Immature natural killer cell (primary cell): ENCODE data around the gene RIPOR1. TPM values are rescaled to one million over a fixed set of nuclear protein-coding genes. Genes with fewer than 3 reads are reported as not detected.
"Not testable (repeated sequence)": the region's sequence is repeated elsewhere in the genome, so short reads cannot be mapped to it uniquely, and the experiment has no call there.

Experiments used
- DNase-seq, 3 donors: peaks; one replicate each; pipeline ENCODE4 v3.0.0; 2022; ENCODE audit warnings: mixed read lengths in 1 of 3
- H3K27ac Mint-ChIP-seq, 6 donors: one replicate each; pipeline ENCODE4 v1.8.0; 2020; ENCODE audit warnings: mixed read lengths in 6 of 6, mild to moderate bottlenecking in 5 of 6, inconsistent platforms in 4 of 6, moderate library complexity in 3 of 6
- H3K27me3 Mint-ChIP-seq, 3 donors: one replicate each; pipeline ENCODE4 v1.8.0; 2020 to 2021; ENCODE audit warnings: low read depth in 3 of 3, mild to moderate bottlenecking in 3 of 3, mixed read lengths in 3 of 3, moderate library complexity in 3 of 3, inconsistent platforms in 1 of 3
- H3K36me3 Mint-ChIP-seq, 3 donors: one replicate each; pipeline ENCODE4 v1.8.0; 2020; ENCODE audit warnings: mixed read lengths in 3 of 3, inconsistent platforms in 2 of 3, mild to moderate bottlenecking in 2 of 3
- H3K4me1 Mint-ChIP-seq, 2 donors: one replicate each; pipeline ENCODE4 v1.8.0; 2020; ENCODE audit warnings: inconsistent platforms in 2 of 2, mild to moderate bottlenecking in 2 of 2, mixed read lengths in 2 of 2, moderate library complexity in 1 of 2
- H3K4me3 Mint-ChIP-seq, 5 donors: one replicate each; pipeline ENCODE4 v1.8.0; 2020; ENCODE audit warnings: mild to moderate bottlenecking in 5 of 5, mixed read lengths in 5 of 5, inconsistent platforms in 3 of 5, moderate library complexity in 3 of 5
- H3K9me3 Mint-ChIP-seq, 6 donors: one replicate each; pipeline ENCODE4 v1.8.0; 2020; ENCODE audit warnings: mild to moderate bottlenecking in 6 of 6, mixed read lengths in 6 of 6, inconsistent platforms in 4 of 6, moderate library complexity in 3 of 6
- polyA plus RNA-seq, 3 donors: library from polyadenylated mRNA; unstranded; fragments of 300-500 nt; fragmentation: Illumina TruSeq; gene quantifications; one replicate each; pipeline ENCODE4 v1.2.3, GENCODE V29; 2021

The RIPOR1 gene
- polyA plus RNA-seq, 3 donors from 2014 or later, result 2.0 to 7.5 (median 3.3) TPM

- H3K27me3 Mint-ChIP-seq, result peaks cover 6% of the 10 kb centered on the region in 3 donors
- H3K4me1 Mint-ChIP-seq, result peaks cover 54 to 60% of the 10 kb centered on the region in 2 donors
- H3K9me3 Mint-ChIP-seq, result no peaks in the 10 kb centered on the region
- H3K27ac Mint-ChIP-seq, result peak overlapping the region; percentile 89 to 99 (median 96)
- peak; percentile 70 to 79 (median 78) for DNase-seq
- H3K4me3 Mint-ChIP-seq, result peak overlapping the region; percentile 66 to 87 (median 79)
- peaks cover 0 to 6% (median 2%) of the 10 kb centered on the region in 3 donors for H3K36me3 Mint-ChIP-seq
Observed at GRCh38 chr16:67504031-67505021, 24.3 kb upstream of the RIPOR1 start.

- H3K27ac Mint-ChIP-seq, result peak overlapping the region; percentile 84 to 94 (median 87)
- H3K27me3 Mint-ChIP-seq, result peaks cover 6% of the 10 kb centered on the region in 3 donors
- no peaks in the 10 kb centered on the region for H3K9me3 Mint-ChIP-seq
- no peak for DNase-seq
- H3K4me1 Mint-ChIP-seq, result peaks cover 60% of the 10 kb centered on the region in 2 donors
- H3K4me3 Mint-ChIP-seq, result peak overlapping the region; percentile 48 to 72 (median 56)
- H3K36me3 Mint-ChIP-seq, result peaks cover 0 to 3% (median 0%) of the 10 kb centered on the region in 3 donors
Observed at GRCh38 chr16:67506468-67506867, 22.2 kb upstream of the RIPOR1 start.

DNA sequence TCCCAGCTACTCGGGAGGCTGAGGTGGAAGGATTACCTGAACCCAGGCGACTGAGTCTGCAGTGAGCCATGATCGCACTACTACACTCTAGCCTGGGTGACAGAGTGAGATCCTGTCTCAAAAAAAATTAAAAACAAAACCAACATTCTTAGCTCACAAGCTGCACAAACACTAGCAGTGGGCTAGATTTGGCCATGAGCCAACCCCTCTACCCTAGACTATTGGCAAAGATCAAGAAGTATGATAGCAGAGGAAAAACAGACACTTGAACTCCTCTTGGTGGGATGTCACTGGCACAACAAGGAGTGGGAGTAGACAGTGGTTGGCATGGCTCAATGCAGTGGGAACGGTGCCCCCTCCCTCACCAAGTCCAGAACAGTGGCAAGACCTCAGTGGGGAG, 19.6 kb upstream of the RIPOR1 start:
- Mint-ChIP-seq H3K9me3 (no peaks in the 10 kb centered on the region), H3K36me3 (peaks cover 0 to 3% (median 0%) of the 10 kb centered on the region in 3 donors), H3K27me3 (peaks cover 6% of the 10 kb centered on the region in 3 donors), H3K27ac (peak overlapping the region; percentile 78 to 92 (median 82)), H3K4me1 (peaks cover 48 to 50% of the 10 kb centered on the region in 2 donors), H3K4me3 (peak overlapping the region in 1 of 5 donors; percentile 2)
- no peak for DNase-seq

GRCh38 chr16:67513892-67514291, 14.7 kb upstream of the RIPOR1 start:
- H3K27me3 Mint-ChIP-seq, H3K36me3 Mint-ChIP-seq, H3K27ac Mint-ChIP-seq, H3K9me3 Mint-ChIP-seq, H3K4me3 Mint-ChIP-seq, DNase-seq: not testable (repeated sequence)
- peaks cover 23 to 27% of the 10 kb centered on the region in 2 donors for H3K4me1 Mint-ChIP-seq

DNA sequence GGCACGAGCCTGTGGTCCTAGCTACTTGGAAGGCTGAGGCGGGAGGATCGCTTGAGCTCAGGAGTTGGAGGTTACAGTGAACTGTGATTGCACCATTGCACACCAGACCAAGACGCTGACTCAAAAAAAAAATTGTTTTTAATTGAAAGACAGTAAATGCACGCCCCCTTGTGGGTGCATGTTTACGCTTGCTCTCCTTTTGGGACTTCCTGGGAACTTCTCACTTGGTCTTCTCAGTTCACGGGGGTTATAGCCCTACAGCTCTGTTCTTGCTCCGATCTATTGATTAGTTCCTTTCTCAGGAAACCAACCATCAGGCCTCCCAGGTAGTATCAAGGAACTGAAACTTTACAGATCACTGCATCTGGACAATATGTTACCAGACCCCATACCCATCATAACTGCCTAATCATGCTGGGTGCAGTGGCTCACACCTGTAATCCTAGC, 14.2 kb upstream of the RIPOR1 start:
- H3K27ac Mint-ChIP-seq, result peak overlapping the region in 5 of 6 donors; percentile 9 to 89 (median 83)
- no peaks in the 10 kb centered on the region for H3K36me3 Mint-ChIP-seq
- no peaks in the 10 kb centered on the region for H3K27me3 Mint-ChIP-seq
- H3K4me3 Mint-ChIP-seq, result peak overlapping the region in 2 of 5 donors; percentile 60 to 64
- peaks cover 24 to 28% of the 10 kb centered on the region in 2 donors for H3K4me1 Mint-ChIP-seq
- peak; percentile 78 to 83 (median 79) for DNase-seq
- no peaks in the 10 kb centered on the region for H3K9me3 Mint-ChIP-seq

DNA sequence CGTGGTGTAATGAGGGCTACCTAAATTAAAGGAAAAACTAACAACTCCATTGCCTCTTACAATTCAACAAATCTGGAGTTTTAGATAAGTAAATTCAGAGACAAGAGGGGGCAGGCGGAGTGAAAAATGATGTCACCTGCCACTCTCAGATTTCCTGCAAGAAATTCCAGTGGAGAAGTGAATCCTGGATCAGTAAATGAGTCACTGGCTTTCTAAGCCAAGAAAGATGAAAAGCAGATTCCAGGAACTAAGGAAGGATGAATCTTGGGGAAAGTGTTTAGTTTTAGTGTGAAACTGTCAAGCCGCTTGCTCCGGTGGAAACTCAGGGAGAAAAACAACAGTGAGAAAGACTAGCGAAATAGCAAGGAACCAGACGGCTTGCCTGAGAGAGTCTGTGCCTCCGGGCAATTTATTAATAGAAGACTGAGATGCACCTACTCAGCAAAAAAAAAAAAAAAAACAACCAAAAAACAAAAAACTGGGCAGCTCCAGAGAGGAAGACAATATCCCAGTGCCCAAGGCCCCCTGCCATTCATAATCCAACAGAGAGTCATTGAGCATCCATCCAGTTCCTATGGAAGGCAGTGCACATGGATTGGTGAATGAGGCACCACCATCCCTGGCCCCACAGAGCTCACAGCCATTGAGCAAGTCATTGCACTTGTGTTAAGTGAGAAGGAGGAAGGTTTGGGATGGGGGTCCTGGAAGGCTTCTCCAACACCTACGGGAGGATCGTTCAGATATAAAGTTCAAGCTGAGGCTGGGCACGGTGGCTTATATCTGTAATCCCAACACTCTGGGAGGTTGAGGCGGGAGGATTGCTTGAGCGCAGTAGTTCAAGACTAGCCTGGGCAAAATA, 12.1 kb upstream of the RIPOR1 start:
- Mint-ChIP-seq H3K4me3 (no peak overlapping the region), H3K27me3 (peaks cover 4 to 5% (median 5%) of the 10 kb centered on the region in 3 donors), H3K9me3 (no peaks in the 10 kb centered on the region), H3K36me3 (no peaks in the 10 kb centered on the region), H3K27ac (peak overlapping the region in 3 of 6 donors; percentile 32 to 51 (median 46)), H3K4me1 (peaks cover 29 to 34% of the 10 kb centered on the region in 2 donors)
- no peak for DNase-seq

- no peak overlapping the region for H3K4me3 Mint-ChIP-seq
- DNase-seq, result no peak
- H3K36me3 Mint-ChIP-seq, result no peaks in the 10 kb centered on the region
- H3K4me1 Mint-ChIP-seq, result peaks cover 32 to 36% of the 10 kb centered on the region in 2 donors
- H3K27ac Mint-ChIP-seq, result peak overlapping the region in 1 of 6 donors; percentile 51
- H3K27me3 Mint-ChIP-seq, result peaks cover 4 to 6% (median 5%) of the 10 kb centered on the region in 3 donors
- no peaks in the 10 kb centered on the region for H3K9me3 Mint-ChIP-seq
Observed at GRCh38 chr16:67517155-67517445, 11.5 kb upstream of the RIPOR1 start.

DNA sequence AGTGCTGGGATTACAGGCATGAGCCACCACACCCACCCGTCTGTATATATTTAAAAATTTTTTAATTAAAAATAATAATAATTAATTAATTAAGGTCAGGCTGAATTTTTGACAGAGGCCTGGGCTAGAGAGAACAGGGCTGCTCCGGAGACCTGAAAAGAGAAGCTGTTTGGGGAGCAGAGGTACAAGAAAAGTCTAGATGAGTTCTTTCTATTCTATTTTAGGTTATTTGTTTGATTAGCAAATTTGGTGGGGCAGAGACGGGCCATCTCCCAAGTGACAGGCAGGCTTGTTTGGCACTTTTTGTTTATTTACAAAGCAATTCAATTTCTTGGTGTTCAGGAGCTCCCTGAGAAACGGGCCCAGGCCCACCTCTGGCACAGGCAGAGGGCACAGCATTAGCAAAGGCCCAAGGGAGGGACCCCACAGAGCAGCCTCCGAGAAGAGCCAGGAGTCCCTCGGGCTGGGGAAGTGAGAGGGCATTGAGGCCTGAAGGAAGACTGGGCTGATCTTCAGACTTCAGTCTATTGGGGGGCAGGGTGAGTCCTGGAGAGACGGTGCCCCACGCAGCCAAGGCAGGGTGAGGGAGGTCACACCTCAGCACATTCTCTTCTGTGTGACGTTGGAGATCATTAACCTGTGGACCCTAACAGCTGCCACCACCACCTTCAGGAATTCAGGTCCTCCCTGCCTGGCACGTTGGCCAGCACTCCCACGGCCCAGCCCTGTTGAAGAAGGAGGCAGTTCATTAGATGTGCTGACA, 10.8 kb upstream of the RIPOR1 start:
- Mint-ChIP-seq H3K4me1 (peaks cover 32 to 39% of the 10 kb centered on the region in 2 donors), H3K27me3 (peaks cover 4 to 9% (median 8%) of the 10 kb centered on the region in 3 donors), H3K9me3 (no peaks in the 10 kb centered on the region), H3K36me3 (no peaks in the 10 kb centered on the region), H3K4me3 (no peak overlapping the region), H3K27ac (peak overlapping the region in 2 of 6 donors; percentile 45 to 49)
- no peak for DNase-seq

- H3K4me3 Mint-ChIP-seq, result peak overlapping the region; percentile 35 to 61 (median 54)
- peaks cover 32 to 39% of the 10 kb centered on the region in 2 donors for H3K4me1 Mint-ChIP-seq
- no peak for DNase-seq
Observed at GRCh38 chr16:67518676-67519075, 10.0 kb upstream of the RIPOR1 start.

GRCh38 chr16:67519242-67519641, 9.4 kb upstream of the RIPOR1 start:
- Mint-ChIP-seq H3K27me3 (peaks cover 4 to 10% (median 10%) of the 10 kb centered on the region in 3 donors), H3K27ac (peak overlapping the region in 2 of 6 donors; percentile 26 to 85), H3K4me3 (peak overlapping the region in 2 of 5 donors; percentile 15 to 22), H3K9me3 (no peaks in the 10 kb centered on the region), H3K36me3 (no peaks in the 10 kb centered on the region), H3K4me1 (peaks cover 29 to 38% of the 10 kb centered on the region in 2 donors)
- DNase-seq, result no peak

More at GRCh38 chr16:67518676-67519075, 10.0 kb upstream of the RIPOR1 start:
- H3K36me3 Mint-ChIP-seq, result no peaks in the 10 kb centered on the region
- peak overlapping the region in 5 of 6 donors; percentile 49 to 86 (median 80) for H3K27ac Mint-ChIP-seq
- peaks cover 4 to 10% (median 8%) of the 10 kb centered on the region in 3 donors for H3K27me3 Mint-ChIP-seq
- no peaks in the 10 kb centered on the region for H3K9me3 Mint-ChIP-seq

DNA sequence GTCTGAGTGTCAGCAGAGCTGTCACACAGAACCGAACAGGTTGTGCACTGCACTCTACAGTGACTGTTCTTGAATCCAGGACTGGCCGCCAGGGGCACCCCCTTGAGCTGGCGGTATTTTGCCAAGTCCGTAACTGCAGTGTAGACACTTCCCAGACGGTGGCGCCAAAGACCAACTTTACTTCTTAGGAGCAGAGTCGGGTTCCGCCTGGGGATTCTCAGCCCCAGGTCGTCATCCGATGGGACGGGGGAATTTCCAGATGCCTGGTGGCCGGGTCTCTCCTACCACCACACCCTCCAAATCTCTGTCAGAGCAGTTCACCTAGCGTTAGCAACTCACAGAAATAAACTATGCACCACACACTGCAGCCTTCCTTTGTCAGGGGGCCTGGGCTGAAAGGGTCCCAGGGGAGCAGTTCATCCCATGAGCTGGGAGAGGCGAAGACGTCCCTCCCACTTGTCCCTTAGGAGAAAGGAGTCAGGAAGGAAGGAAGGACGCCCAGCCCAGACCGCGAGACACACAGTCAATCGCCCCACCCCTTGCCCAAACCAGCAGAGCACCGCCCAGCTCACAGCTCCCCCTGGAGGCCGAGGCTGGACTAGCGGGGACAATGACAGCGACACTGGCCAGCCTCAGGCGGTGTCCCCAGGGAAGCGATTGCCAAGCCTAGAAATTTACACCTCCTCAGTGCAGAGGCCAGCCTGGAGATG, 7.4 kb upstream of the RIPOR1 start:
- H3K27ac Mint-ChIP-seq, result peak overlapping the region; percentile 98 to 99 (median 98)
- no peaks in the 10 kb centered on the region for H3K9me3 Mint-ChIP-seq
- H3K27me3 Mint-ChIP-seq, result peaks cover 4 to 10% (median 10%) of the 10 kb centered on the region in 3 donors
- H3K4me1 Mint-ChIP-seq, result peaks cover 24 to 33% of the 10 kb centered on the region in 2 donors
- H3K36me3 Mint-ChIP-seq, result no peaks in the 10 kb centered on the region
- peak; percentile 92 to 95 (median 93) for DNase-seq
- H3K4me3 Mint-ChIP-seq, result peak overlapping the region; percentile 92 to 96 (median 94)

- peaks cover 18 to 23% of the 10 kb centered on the region in 2 donors for H3K4me1 Mint-ChIP-seq
- DNase-seq, result no peak
- H3K9me3 Mint-ChIP-seq, result no peaks in the 10 kb centered on the region
- H3K27me3 Mint-ChIP-seq, result peaks cover 10 to 13% (median 11%) of the 10 kb centered on the region in 3 donors
- no peak overlapping the region for H3K4me3 Mint-ChIP-seq
- H3K27ac Mint-ChIP-seq, result no peak overlapping the region
- H3K36me3 Mint-ChIP-seq, result no peaks in the 10 kb centered on the region
Observed at GRCh38 chr16:67525176-67525860, 3.3 kb upstream of the RIPOR1 start.
